Bronchial epithelial cell (primary cell): ENCODE results near the gene BABAM2. TPM values are rescaled to one million over a fixed set of nuclear protein-coding genes. Genes with fewer than 3 reads are reported as not detected.

Source experiments
- DNase-seq: peaks from one replicate; pipeline ENCODE4 v3.0.0-alpha.2; 2010; ENCODE audit warnings: low read depth
- FAIRE-seq: peaks from 2 replicates; lab custom pipeline; 2011; peaks lifted over from hg19 to GRCh38; lab: Jason Lieb, UNC
- H3K27me3 ChIP-seq: 2 replicates; pipeline ENCODE4 v1.5.1; 2011; ENCODE audit warnings: low read length; ENCODE audit not compliant: control insufficient read depth, insufficient read depth
- H3K36me3 ChIP-seq: 2 replicates; pipeline ENCODE4 v1.5.1; 2011; ENCODE audit warnings: low read length; ENCODE audit not compliant: control insufficient read depth, insufficient read depth
- H3K4me3 ChIP-seq: 2 replicates; pipeline ENCODE4 v1.5.1; 2011; ENCODE audit warnings: mild to moderate bottlenecking, low read depth, low read length, control low read depth
- CTCF ChIP-seq: IDR thresholded peaks from 2 replicates; pipeline ENCODE4 v1.5.1; 2011; ENCODE audit warnings: mild to moderate bottlenecking, moderate library complexity, low read length, control low read depth, inconsistent platforms; ENCODE audit not compliant: insufficient read depth, severe bottlenecking
- total RNA-seq: library from RNA; depleted of rRNA; stranded (reverse); fragments of >200 nt; gene quantifications from 2 replicates; pipeline ENCODE4 v1.2.1, GENCODE V29; 2014

BABAM2 gene
- total RNA-seq, 1 donor from 2014 or later = 8.4 TPM

- DNase-seq (no peak), FAIRE-seq (no peak)
- Histone ChIP-seq H3K36me3 (no peaks in the 10 kb centered on the region), H3K27me3 (no peaks in the 10 kb centered on the region), H3K4me3 (no peak overlapping the region)
- TF ChIP-seq CTCF = no peak
Observed at GRCh38 chr2:27849558-27850205, 40.8 kb upstream of the BABAM2 start.

DNA sequence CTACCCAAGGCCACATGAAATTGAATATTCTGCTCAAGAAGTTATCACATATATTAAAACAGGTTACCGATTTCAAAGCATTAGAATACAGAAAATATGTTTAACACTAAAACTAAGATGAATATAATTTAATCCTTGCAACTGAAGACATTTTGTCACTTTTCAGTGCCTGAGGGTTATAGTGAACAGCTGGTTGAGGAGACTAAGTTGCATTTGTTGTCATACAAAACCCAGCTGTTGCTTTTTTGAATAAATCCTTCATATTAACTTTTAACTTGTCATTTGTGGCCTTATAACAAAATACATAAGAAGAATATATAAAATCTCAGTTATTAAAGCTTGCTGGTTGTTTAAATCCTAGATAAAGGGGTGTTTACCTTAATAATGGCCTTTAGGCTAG, 37.8 kb upstream of the BABAM2 start:
- FAIRE-seq (no peak), DNase-seq (no peak)
- no peak overlapping the region for H3K4me3 ChIP-seq
- no peaks in the 10 kb centered on the region for H3K27me3 ChIP-seq
- no peak for TF ChIP-seq CTCF
- no peaks in the 10 kb centered on the region for H3K36me3 ChIP-seq

- no peak for TF ChIP-seq CTCF
- FAIRE-seq (no peak), DNase-seq (no peak)
- no peak overlapping the region for H3K4me3 ChIP-seq
- H3K27me3 ChIP-seq = no peaks in the 10 kb centered on the region
- no peaks in the 10 kb centered on the region for H3K36me3 ChIP-seq
Observed at GRCh38 chr2:27854229-27854862, 36.2 kb upstream of the BABAM2 start.

DNA sequence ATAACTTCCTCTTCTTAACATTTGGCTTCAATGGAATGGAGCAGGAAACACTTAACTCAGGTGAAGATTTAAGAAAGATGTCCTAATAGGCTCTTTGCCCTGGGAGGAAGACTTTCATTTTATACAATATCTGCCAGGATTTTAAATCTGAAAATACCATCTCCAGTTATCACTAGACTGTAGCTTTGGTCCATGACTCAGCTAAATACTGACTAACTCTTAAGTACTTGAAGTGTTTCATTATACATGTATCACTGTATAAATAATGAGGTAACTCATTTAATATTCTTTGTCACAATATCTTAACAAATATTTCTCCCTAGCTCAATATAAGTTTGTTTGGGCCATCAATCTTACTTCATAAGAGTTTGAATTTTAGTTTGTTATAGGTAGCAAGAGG, 35.1 kb upstream of the BABAM2 start:
- FAIRE-seq (no peak), DNase-seq (peak; percentile 94)
- no peaks in the 10 kb centered on the region for H3K36me3 ChIP-seq
- no peak overlapping the region for H3K4me3 ChIP-seq
- no peaks in the 10 kb centered on the region for H3K27me3 ChIP-seq
- TF ChIP-seq CTCF = no peak

DNA sequence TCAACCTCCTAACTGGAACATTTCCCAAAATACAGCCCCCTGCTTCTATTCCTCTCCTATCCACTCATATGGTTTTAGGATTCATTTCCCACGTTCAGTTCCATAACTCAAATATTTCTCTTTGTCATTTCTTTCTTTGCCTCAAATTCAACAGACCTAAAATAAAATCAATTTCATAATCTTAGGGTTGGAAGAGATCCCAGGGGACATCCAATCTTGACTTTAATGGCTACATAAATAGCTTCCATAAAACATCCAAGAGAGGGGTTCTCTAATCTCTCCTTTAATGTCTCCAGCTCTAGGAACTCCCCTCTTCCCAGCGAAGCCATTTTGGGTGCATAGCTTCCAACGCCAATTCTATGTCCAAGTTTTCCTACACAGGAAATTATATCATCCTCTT, 34.1 kb upstream of the BABAM2 start:
- no peak for DNase-seq
- Histone ChIP-seq H3K4me3 (no peak overlapping the region), H3K27me3 (no peaks in the 10 kb centered on the region), H3K36me3 (no peaks in the 10 kb centered on the region)
- no peak for TF ChIP-seq CTCF
- no peak for FAIRE-seq

DNA sequence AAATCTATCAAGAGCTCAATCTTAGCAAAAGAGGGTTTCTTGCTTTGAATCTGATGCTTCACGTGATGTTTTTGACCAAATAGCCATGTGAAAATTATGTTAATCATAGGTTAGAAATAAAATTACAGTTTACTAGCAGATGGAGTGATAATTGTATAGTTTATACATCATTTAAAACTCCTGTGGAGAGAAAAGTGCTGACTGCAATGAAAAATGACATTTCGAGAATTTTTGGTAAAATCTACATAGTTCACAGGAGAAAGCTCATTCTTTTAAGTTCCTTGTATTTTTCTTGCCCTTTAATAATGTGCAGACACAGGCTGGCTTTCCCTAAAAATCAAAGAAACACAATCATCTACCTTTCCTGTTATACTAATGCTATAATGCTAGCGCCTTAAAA, 33.6 kb upstream of the BABAM2 start:
- Histone ChIP-seq H3K36me3 (no peaks in the 10 kb centered on the region), H3K27me3 (no peaks in the 10 kb centered on the region), H3K4me3 (no peak overlapping the region)
- FAIRE-seq (no peak), DNase-seq (no peak)
- no peak for TF ChIP-seq CTCF
